ENCODE measurements around the gene NTSR2.

NTSR2 gene

GRCh38 chr2:11621410-11621809, 48.6 kb downstream of the NTSR2 start:
- no peak for DNase-seq (ENCODE audit: low read depth, low spot score)
- no peak for TF ChIP-seq CTCF (IDR thresholded peaks at IDR 0.05; ENCODE audit: insufficient read depth, low read length, missing control alignments)
- H3K4me3 ChIP-seq (ENCODE audit: low read depth, low read length) = no peak overlapping the region
- CTCF ChIA-PET = no interaction called here
- POLR2A ChIA-PET = no interaction called here

DNA sequence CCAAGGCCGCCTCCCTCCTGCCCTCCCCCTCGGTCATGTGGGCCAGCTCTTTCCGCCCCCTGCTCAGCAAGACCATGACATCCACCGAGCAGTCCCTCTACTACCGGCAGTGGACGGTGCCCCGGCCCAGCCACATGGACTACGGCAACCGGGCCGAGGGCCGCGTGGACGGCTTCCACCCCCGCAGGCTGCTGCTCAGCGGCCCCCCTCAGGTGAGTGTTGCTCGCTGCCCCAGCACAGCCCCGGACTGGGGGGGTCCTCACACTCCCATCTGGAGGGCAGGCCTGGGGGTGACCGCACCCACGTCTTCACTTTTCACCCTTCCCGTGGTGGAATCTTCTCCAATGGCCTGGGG, 51.3 kb downstream of the NTSR2 start:
- no peak for TF ChIP-seq CTCF (IDR thresholded peaks at IDR 0.05; ENCODE audit: insufficient read depth, low read length, missing control alignments)
- POLR2A ChIA-PET = no interaction called here
- CTCF ChIA-PET = no interaction called here
- H3K4me3 ChIP-seq (ENCODE audit: low read depth, low read length) = no peak overlapping the region
- DNase-seq (ENCODE audit: low read depth, low spot score) = no peak

DNA sequence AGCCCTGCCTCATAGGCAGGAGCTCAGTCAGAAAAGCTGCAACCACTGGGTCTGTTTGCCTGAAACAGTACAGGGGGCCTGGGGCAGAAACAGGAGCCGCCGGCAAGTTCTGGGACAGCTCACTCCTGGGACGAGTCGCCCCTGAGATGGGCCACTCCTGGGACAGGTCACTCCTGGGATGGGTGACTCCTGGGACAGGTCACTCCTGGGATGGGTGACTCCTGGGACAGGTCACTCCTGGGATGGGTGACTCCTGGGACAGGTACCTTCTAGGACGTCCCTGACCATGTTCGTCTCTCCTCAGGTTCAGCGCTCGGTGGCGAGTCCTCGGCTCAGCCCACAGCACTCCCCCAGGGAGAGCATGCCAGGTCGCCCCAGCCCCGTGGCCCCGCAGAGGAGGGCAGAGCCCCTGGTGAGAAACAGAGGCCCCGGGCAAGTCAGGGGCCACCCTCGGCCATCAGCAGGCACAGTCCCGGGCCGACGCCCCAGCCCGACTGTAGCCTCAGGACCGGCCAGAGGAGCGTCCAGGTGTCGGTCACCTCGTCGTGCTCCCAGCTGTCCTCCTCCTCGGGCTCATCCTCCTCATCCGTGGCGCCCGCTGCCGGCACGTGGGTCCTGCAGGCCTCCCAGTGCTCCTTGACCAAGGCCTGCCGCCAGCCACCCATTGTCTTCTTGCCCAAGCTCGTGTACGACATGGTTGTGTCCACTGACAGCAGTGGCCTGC, 51.8 kb downstream of the NTSR2 start:
- ChIA-PET POLR2A (no interaction called here), CTCF (no interaction called here)
- no peak for TF ChIP-seq CTCF (IDR thresholded peaks at IDR 0.05; ENCODE audit: insufficient read depth, low read length, missing control alignments)
- DNase-seq (ENCODE audit: low read depth, low spot score) = no peak
- H3K4me3 ChIP-seq (ENCODE audit: low read depth, low read length) = no peak overlapping the region

GRCh38 chr2:11617527-11617926, 52.5 kb downstream of the NTSR2 start:
- no peak overlapping the region for H3K4me3 ChIP-seq (ENCODE audit: low read depth, low read length)
- no peak for DNase-seq (ENCODE audit: low read depth, low spot score)
- no peak for TF ChIP-seq CTCF (IDR thresholded peaks at IDR 0.05; ENCODE audit: insufficient read depth, low read length, missing control alignments)
- ChIA-PET POLR2A (no interaction called here), CTCF (no interaction called here)

- DNase-seq (ENCODE audit: low read depth, low spot score) = no peak
- H3K4me3 ChIP-seq (ENCODE audit: low read depth, low read length) = no peak overlapping the region
- TF ChIP-seq CTCF (IDR thresholded peaks at IDR 0.05; ENCODE audit: insufficient read depth, low read length, missing control alignments) = no peak
- ChIA-PET CTCF (no interaction called here), POLR2A (no interaction called here)
Observed at GRCh38 chr2:11616851-11617415, 53.1 kb downstream of the NTSR2 start.

- no peak for DNase-seq (ENCODE audit: low read depth, low spot score)
- no peak overlapping the region for H3K4me3 ChIP-seq (ENCODE audit: low read depth, low read length)
- ChIA-PET POLR2A (no interaction called here), CTCF (no interaction called here)
- no peak for TF ChIP-seq CTCF (IDR thresholded peaks at IDR 0.05; ENCODE audit: insufficient read depth, low read length, missing control alignments)
Observed at GRCh38 chr2:11616097-11616687, 53.8 kb downstream of the NTSR2 start.

All from AG04449 (cell line).